Measurements from ENCODE around the gene SPATA4.

DNA sequence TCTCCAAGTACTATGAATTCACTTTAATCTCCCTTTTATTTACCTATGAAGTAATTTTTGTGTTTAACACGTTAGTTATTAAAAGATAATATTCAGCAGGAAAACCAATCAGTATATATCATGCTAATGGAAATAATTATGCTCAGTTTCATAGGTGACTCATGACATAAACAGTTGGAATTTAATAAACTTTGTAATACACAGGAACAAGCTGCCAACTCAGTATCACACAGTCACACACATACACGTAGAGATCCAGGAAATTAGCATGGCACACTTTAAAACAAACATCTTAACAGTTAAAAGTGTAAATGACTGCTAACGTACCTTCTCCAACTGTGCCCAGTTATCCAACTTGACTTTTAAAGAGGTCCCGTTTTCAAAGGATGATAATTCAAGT is 2.3 kb downstream of the SPATA4 start:
- TF ChIP-seq, protein P1, sequence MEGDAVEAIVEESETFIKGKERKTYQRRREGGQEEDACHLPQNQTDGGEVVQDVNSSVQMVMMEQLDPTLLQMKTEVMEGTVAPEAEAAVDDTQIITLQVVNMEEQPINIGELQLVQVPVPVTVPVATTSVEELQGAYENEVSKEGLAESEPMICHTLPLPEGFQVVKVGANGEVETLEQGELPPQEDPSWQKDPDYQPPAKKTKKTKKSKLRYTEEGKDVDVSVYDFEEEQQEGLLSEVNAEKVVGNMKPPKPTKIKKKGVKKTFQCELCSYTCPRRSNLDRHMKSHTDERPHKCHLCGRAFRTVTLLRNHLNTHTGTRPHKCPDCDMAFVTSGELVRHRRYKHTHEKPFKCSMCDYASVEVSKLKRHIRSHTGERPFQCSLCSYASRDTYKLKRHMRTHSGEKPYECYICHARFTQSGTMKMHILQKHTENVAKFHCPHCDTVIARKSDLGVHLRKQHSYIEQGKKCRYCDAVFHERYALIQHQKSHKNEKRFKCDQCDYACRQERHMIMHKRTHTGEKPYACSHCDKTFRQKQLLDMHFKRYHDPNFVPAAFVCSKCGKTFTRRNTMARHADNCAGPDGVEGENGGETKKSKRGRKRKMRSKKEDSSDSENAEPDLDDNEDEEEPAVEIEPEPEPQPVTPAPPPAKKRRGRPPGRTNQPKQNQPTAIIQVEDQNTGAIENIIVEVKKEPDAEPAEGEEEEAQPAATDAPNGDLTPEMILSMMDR (conservative IDR thresholded peaks at IDR 0.05; ENCODE audit: low read depth, low read length) = no peak
- TF ChIP-seq EZH2 (IDR thresholded peaks at IDR 0.05; ENCODE audit: low read length, unreplicated experiment) = no peak

Data from PC-3 (cell line).